Measurements from ENCODE around the gene MZB1. TPM values are rescaled to one million over a fixed set of nuclear protein-coding genes. Genes with fewer than 3 reads are reported as not detected.

The MZB1 gene
- total RNA-seq, 1 experiment from 2014 or later = 0.52 TPM

DNA sequence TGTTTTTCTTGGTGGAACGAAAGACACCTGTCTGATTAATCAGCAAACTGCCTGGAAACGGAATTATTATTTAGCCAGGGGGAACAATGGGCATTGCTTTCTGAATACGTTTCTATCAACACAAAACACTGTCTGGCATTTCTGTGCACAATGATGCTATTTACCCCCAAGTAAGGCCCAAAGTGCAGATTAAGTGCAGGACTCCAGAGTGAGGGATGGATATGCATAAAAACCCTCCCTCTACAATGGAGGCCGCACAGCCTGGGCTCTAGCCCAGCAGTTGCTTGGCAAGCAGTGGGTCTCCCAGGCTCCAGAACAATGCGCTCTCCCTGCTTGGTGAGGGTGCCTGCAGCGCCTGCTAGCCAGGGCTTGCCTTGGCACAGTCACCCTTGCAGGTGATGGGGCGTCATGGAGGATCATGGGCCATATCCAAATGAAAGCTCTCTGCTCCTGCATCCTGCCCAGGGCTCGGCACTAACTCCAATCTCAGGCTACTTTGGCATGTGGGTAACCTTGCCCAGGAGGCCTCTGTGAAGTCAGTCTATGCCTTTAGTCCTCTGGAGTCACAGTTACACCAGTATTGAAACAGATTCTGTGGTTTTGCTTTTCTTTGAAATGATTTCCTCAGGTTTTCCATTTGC is 25.6 kb upstream of the MZB1 start:
- Histone ChIP-seq H3K27ac (no peak overlapping the region), H3F3A (ENCODE audit: insufficient read depth, low read depth) (no peaks in the 10 kb centered on the region), H3K4me3 (no peak overlapping the region), H3K36me3 (ENCODE audit: low read depth) (no peaks in the 10 kb centered on the region), H3K9me3 (ENCODE audit: insufficient read depth, low read depth) (no peaks in the 10 kb centered on the region), H3K4me1 (replicated peaks; ENCODE audit: insufficient read depth) (no peaks in the 10 kb centered on the region), H4K20me1 (ENCODE audit: insufficient read depth) (no peaks in the 10 kb centered on the region), H2AFZ (no peak overlapping the region), H3K27me3 (ENCODE audit: insufficient read depth, low read depth) (no peaks in the 10 kb centered on the region), H3K4me2 (no peak overlapping the region), H3K9me2 (ENCODE audit: insufficient read depth) (no peaks in the 10 kb centered on the region), H3K79me2 (ENCODE audit: low read depth) (no peaks in the 10 kb centered on the region)
- DNase-seq = no peak
- intact Hi-C loops (cut with micrococcal nuclease; ENCODE audit: unreplicated experiment) = no loop called here
- TF ChIP-seq, protein P1, sequence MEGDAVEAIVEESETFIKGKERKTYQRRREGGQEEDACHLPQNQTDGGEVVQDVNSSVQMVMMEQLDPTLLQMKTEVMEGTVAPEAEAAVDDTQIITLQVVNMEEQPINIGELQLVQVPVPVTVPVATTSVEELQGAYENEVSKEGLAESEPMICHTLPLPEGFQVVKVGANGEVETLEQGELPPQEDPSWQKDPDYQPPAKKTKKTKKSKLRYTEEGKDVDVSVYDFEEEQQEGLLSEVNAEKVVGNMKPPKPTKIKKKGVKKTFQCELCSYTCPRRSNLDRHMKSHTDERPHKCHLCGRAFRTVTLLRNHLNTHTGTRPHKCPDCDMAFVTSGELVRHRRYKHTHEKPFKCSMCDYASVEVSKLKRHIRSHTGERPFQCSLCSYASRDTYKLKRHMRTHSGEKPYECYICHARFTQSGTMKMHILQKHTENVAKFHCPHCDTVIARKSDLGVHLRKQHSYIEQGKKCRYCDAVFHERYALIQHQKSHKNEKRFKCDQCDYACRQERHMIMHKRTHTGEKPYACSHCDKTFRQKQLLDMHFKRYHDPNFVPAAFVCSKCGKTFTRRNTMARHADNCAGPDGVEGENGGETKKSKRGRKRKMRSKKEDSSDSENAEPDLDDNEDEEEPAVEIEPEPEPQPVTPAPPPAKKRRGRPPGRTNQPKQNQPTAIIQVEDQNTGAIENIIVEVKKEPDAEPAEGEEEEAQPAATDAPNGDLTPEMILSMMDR (conservative IDR thresholded peaks at IDR 0.05) = no peak
- TF ChIP-seq EZH2 (IDR thresholded peaks at IDR 0.05; ENCODE audit: low read depth) = no peak
- CTCF ChIA-PET = no interaction called here
- BruUV-seq (replicated peaks) = no TSS peak
- POLR2A ChIA-PET (ENCODE audit: unreplicated experiment) = interaction anchor here (0.7 kb wide), 1 partner anchor 73 kb away, joined by 3 read pairs; no protein-coding TSS in a partner anchor

- Histone ChIP-seq H3K9me3 (ENCODE audit: insufficient read depth, low read depth) (no peaks in the 10 kb centered on the region), H3K27ac (no peak overlapping the region), H3K4me2 (no peak overlapping the region), H3K36me3 (ENCODE audit: low read depth) (no peaks in the 10 kb centered on the region), H3K27me3 (ENCODE audit: insufficient read depth, low read depth) (no peaks in the 10 kb centered on the region), H3K4me3 (no peak overlapping the region), H3F3A (ENCODE audit: insufficient read depth, low read depth) (no peaks in the 10 kb centered on the region), H3K9me2 (ENCODE audit: insufficient read depth) (no peaks in the 10 kb centered on the region), H2AFZ (no peak overlapping the region), H3K4me1 (replicated peaks; ENCODE audit: insufficient read depth) (no peaks in the 10 kb centered on the region), H3K79me2 (ENCODE audit: low read depth) (no peaks in the 10 kb centered on the region), H4K20me1 (ENCODE audit: insufficient read depth) (no peaks in the 10 kb centered on the region)
- intact Hi-C loops (cut with micrococcal nuclease; ENCODE audit: unreplicated experiment) = no loop called here
- CTCF ChIA-PET = interaction anchor here (0.6 kb wide), 1 partner anchor 830 kb away, joined by 6 read pairs; no protein-coding TSS in a partner anchor
- POLR2A ChIA-PET (ENCODE audit: unreplicated experiment) = interaction anchor here (0.5 to 0.7 kb wide), 2 partner anchors 43 to 73 kb away, joined by 3 to 7 read pairs; no protein-coding TSS in a partner anchor
- TF ChIP-seq EZH2 (IDR thresholded peaks at IDR 0.05; ENCODE audit: low read depth) = no peak
- TF ChIP-seq, protein P1 (conservative IDR thresholded peaks at IDR 0.05) = no peak
- BruUV-seq (replicated peaks) = no TSS peak
- DNase-seq = no peak
Observed at GRCh38 chr5:139414581-139415130, 24.9 kb upstream of the MZB1 start.

DNA sequence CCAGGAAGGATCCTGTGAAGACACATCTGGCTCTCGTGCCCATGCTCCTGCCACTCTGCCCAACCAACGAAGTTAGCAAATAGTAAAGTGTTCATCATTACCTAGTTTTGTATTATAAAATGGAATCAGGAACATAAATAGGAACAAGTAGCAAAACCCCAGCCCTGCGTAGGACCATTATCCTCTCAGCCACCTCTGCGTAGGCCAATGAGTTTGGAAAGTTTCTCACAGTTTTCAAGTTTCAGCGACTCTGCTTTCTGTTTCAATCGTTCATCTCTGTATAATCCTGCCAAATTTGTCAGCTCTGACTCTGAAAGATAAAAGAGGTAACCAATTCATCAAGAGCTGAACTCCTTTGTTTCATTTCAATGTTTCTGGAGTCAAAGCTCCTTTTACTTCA is 24.2 kb upstream of the MZB1 start:
- no peak overlapping the region for H3K4me2 ChIP-seq

More for the DNA sequence above, 24.2 kb upstream of the MZB1 start:
- ChIA-PET POLR2A (ENCODE audit: unreplicated experiment) (interaction anchor here (0.5 kb wide), 1 partner anchor 107 kb away, joined by 4 read pairs; no protein-coding TSS in a partner anchor), CTCF (interaction anchor here (0.6 kb wide), 1 partner anchor 830 kb away, joined by 6 read pairs; no protein-coding TSS in a partner anchor)
- H3K36me3 ChIP-seq (ENCODE audit: low read depth) = no peaks in the 10 kb centered on the region
- no peak overlapping the region for H3K27ac ChIP-seq
- H3K79me2 ChIP-seq (ENCODE audit: low read depth) = no peaks in the 10 kb centered on the region
- H3K27me3 ChIP-seq (ENCODE audit: insufficient read depth, low read depth) = no peaks in the 10 kb centered on the region
- no peak overlapping the region for H3K4me3 ChIP-seq
- H3F3A ChIP-seq (ENCODE audit: insufficient read depth, low read depth) = no peaks in the 10 kb centered on the region
- BruUV-seq (replicated peaks) = no TSS peak
- H4K20me1 ChIP-seq (ENCODE audit: insufficient read depth) = no peaks in the 10 kb centered on the region
- intact Hi-C loops (cut with micrococcal nuclease; ENCODE audit: unreplicated experiment) = loop anchor here (2.0 kb wide), 1 partner anchor 215 kb away; no protein-coding TSS in a partner anchor
- H3K9me2 ChIP-seq (ENCODE audit: insufficient read depth) = no peaks in the 10 kb centered on the region
- no peak for DNase-seq
- TF ChIP-seq, protein P1 (conservative IDR thresholded peaks at IDR 0.05) = no peak
- TF ChIP-seq EZH2 (IDR thresholded peaks at IDR 0.05; ENCODE audit: low read depth) = no peak
- H3K9me3 ChIP-seq (ENCODE audit: insufficient read depth, low read depth) = no peaks in the 10 kb centered on the region
- no peak overlapping the region for H2AFZ ChIP-seq
- no peaks in the 10 kb centered on the region for H3K4me1 ChIP-seq (replicated peaks; ENCODE audit: insufficient read depth)
